Activated naive CD4-positive, alpha-beta T cell treated with anti-CD3 and anti-CD28 coated beads for 36 hours (primary cell): ENCODE results near the gene OR2A12. TPM values are rescaled to one million over a fixed set of nuclear protein-coding genes. Genes with fewer than 3 reads are reported as not detected.

ENCODE experiments used
- total RNA-seq, 2 experiments: library from RNA; stranded (reverse); gene quantifications; one replicate each; pipeline ENCODE4 v1.2.3, GENCODE V29; 2021

Gene OR2A12
- total RNA-seq, 2 experiments from 2014 or later: not detected

Other genes starting within 250 kb of the OR2A12 start
- gene TCAF1, start 184.1 kb upstream of the OR2A12 start, total RNA-seq: 10 to 100 TPM; 13.7 to 13.8 TPM
- not detected for gene OR2F2, start 151.0 kb upstream of the OR2A12 start, total RNA-seq
- gene OR2F1, start 131.4 kb upstream of the OR2A12 start, total RNA-seq: not detected
- not detected for gene OR6B1, start 86.0 kb upstream of the OR2A12 start, total RNA-seq
- not detected for gene OR2A5, start 37.3 kb upstream of the OR2A12 start, total RNA-seq
- gene OR2A25, start 16.5 kb upstream of the OR2A12 start, total RNA-seq: not detected
- gene OR2A2, start 23.3 kb downstream of the OR2A12 start, total RNA-seq: not detected
- not detected for gene OR2A14, start 36.9 kb downstream of the OR2A12 start, total RNA-seq
- gene CTAGE4, start 97.2 kb downstream of the OR2A12 start, total RNA-seq: 1 to 10 TPM; 1.5 to 2.2 TPM
- gene ARHGEF35, start 109.6 kb downstream of the OR2A12 start, total RNA-seq: 1 to 10 TPM; 6.5 to 7.6 TPM
- gene OR2A42, start 153.3 kb downstream of the OR2A12 start, total RNA-seq: not detected
- 1 to 10 TPM; 1.2 to 1.6 TPM for gene OR2A7, start 178.5 kb downstream of the OR2A12 start, total RNA-seq
- 1 to 10 TPM; 1.3 to 1.5 TPM for gene CTAGE8, start 183.0 kb downstream of the OR2A12 start, total RNA-seq
- not detected for gene OR2A1, start 226.1 kb downstream of the OR2A12 start, total RNA-seq